Stimulated activated memory B cell treated with anti-CD40 and anti-IgM and Interleukin-4, amounts not matched to agents 10 μg/mL and 1 μg/mL and 100 μg/mL, for 72 hours (primary cell): Measurements from ENCODE around the gene THAP11.

Experiments
- ATAC-seq: fragments of 150-1000 bp; cut with Tn5 transposase; 2 replicates; pipeline ENCODE4 v1.10.0; 2021
- H3K27ac Mint-ChIP-seq: one replicate; pipeline ENCODE4 v1.8.0; 2022; ENCODE audit warnings: mild to moderate bottlenecking, mixed read lengths
- H3K27me3 Mint-ChIP-seq: one replicate; pipeline ENCODE4 v1.8.0; 2022; ENCODE audit warnings: mixed read lengths
- H3K36me3 Mint-ChIP-seq: one replicate; pipeline ENCODE4 v1.8.0; 2022; ENCODE audit warnings: mixed read lengths
- H3K4me1 Mint-ChIP-seq: one replicate; pipeline ENCODE4 v1.8.0; 2022; ENCODE audit warnings: mixed read lengths
- H3K4me3 Mint-ChIP-seq: one replicate; pipeline ENCODE4 v1.8.0; 2022; ENCODE audit warnings: mild to moderate bottlenecking, moderate library complexity, mixed read lengths
- H3K9me3 Mint-ChIP-seq: one replicate; pipeline ENCODE4 v1.8.0; 2022; ENCODE audit warnings: mixed read lengths

THAP11 gene

GRCh38 chr16:67841816-67842508, at the start of gene THAP11:
TSS of gene THAP11 (plus strand) at chr16:67842320. CDS start at chr16:67842555, 235 bp downstream.
- peak within 1 kb of the TSS; percentile 98 for H3K4me3 Mint-ChIP-seq
- H3K36me3 Mint-ChIP-seq, result peaks cover 5% of the 10 kb centered on the region

GRCh38 chr16:67796099-67796718, 45.9 kb upstream of the THAP11 start:
- H3K27me3 Mint-ChIP-seq, result no peaks in the 10 kb centered on the region
- peaks cover 42% of the 10 kb centered on the region for H3K4me1 Mint-ChIP-seq
- peaks cover 23% of the 10 kb centered on the region for H3K36me3 Mint-ChIP-seq
- no peak overlapping the region for H3K27ac Mint-ChIP-seq
- no peak for ATAC-seq
- H3K9me3 Mint-ChIP-seq, result no peaks in the 10 kb centered on the region
- H3K4me3 Mint-ChIP-seq, result no peak overlapping the region

More at GRCh38 chr16:67841816-67842508, at the start of gene THAP11:
- H3K4me1 Mint-ChIP-seq, result peaks cover 34% of the 10 kb centered on the region
- H3K27ac Mint-ChIP-seq, result peak within 1 kb of the TSS; percentile 92
- no peaks in the 10 kb centered on the region for H3K27me3 Mint-ChIP-seq
- ATAC-seq, result peak; percentile 77
- H3K9me3 Mint-ChIP-seq, result no peaks in the 10 kb centered on the region

- H3K27ac Mint-ChIP-seq, result peak overlapping the region; percentile 80
- H3K36me3 Mint-ChIP-seq, result peaks cover 40% of the 10 kb centered on the region
- H3K4me1 Mint-ChIP-seq, result peaks cover 71% of the 10 kb centered on the region
- no peaks in the 10 kb centered on the region for H3K27me3 Mint-ChIP-seq
- H3K4me3 Mint-ChIP-seq, result no peak overlapping the region
- ATAC-seq, result no peak
- no peaks in the 10 kb centered on the region for H3K9me3 Mint-ChIP-seq
Measured at GRCh38 chr16:67800338-67800926, 41.7 kb upstream of the THAP11 start.

GRCh38 chr16:67801241-67801640, 40.9 kb upstream of the THAP11 start:
- Mint-ChIP-seq H3K4me3 (no peak overlapping the region), H3K4me1 (peaks cover 76% of the 10 kb centered on the region), H3K27me3 (no peaks in the 10 kb centered on the region), H3K36me3 (peaks cover 40% of the 10 kb centered on the region), H3K9me3 (no peaks in the 10 kb centered on the region), H3K27ac (peak overlapping the region; percentile 80)
- ATAC-seq, result no peak

- Mint-ChIP-seq H3K4me3 (peak overlapping the region; percentile 38), H3K27me3 (no peaks in the 10 kb centered on the region), H3K36me3 (peaks cover 34% of the 10 kb centered on the region), H3K27ac (peak overlapping the region; percentile 80), H3K4me1 (peaks cover 71% of the 10 kb centered on the region), H3K9me3 (no peaks in the 10 kb centered on the region)
- ATAC-seq, result peak; percentile 41
Measured at GRCh38 chr16:67801883-67802282, 40.2 kb upstream of the THAP11 start.

GRCh38 chr16:67803894-67804293, 38.2 kb upstream of the THAP11 start:
- peaks cover 30% of the 10 kb centered on the region for H3K36me3 Mint-ChIP-seq

DNA sequence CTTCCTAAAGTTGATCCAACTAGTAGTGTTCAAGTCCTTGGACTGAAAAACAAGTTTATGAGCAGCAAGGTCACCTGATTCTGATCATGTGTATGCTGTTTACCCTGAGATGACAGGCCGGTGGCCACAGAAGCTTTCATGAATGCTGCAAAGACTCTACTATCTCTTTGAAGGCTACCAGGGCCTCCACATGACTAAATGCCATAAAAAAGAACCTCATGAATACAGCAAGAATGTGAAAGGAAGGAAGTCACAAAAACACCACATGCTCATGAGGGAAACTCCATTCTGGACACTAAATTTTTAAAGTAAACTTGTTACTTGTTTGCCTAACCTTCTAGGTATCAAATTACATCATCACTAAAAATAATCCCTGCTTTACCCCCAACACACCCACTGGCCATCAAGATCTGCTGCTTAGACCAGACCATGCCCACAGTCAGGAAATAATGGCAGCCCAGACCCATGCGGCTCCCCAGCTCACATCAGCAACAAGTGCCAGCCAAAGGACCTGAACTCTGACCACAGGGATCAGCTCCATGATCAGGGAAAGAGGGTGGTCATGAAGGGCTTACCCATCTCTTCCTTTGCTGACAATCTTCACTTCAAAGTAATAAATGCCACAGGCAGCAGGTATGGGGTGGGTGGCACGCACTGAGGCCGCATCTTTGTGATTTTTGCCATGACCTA, 37.1 kb upstream of the THAP11 start:
- Mint-ChIP-seq H3K4me1 (peaks cover 60% of the 10 kb centered on the region), H3K9me3 (no peaks in the 10 kb centered on the region), H3K27ac (peak overlapping the region; percentile 76), H3K4me3 (peak overlapping the region; percentile 93), H3K36me3 (peaks cover 29% of the 10 kb centered on the region), H3K27me3 (no peaks in the 10 kb centered on the region)
- no peak for ATAC-seq

More at GRCh38 chr16:67803894-67804293, 38.2 kb upstream of the THAP11 start:
- peak overlapping the region; percentile 76 for H3K27ac Mint-ChIP-seq
- peaks cover 69% of the 10 kb centered on the region for H3K4me1 Mint-ChIP-seq
- H3K9me3 Mint-ChIP-seq, result no peaks in the 10 kb centered on the region
- no peaks in the 10 kb centered on the region for H3K27me3 Mint-ChIP-seq
- peak overlapping the region; percentile 38 for H3K4me3 Mint-ChIP-seq
- peak; percentile 16 for ATAC-seq

DNA sequence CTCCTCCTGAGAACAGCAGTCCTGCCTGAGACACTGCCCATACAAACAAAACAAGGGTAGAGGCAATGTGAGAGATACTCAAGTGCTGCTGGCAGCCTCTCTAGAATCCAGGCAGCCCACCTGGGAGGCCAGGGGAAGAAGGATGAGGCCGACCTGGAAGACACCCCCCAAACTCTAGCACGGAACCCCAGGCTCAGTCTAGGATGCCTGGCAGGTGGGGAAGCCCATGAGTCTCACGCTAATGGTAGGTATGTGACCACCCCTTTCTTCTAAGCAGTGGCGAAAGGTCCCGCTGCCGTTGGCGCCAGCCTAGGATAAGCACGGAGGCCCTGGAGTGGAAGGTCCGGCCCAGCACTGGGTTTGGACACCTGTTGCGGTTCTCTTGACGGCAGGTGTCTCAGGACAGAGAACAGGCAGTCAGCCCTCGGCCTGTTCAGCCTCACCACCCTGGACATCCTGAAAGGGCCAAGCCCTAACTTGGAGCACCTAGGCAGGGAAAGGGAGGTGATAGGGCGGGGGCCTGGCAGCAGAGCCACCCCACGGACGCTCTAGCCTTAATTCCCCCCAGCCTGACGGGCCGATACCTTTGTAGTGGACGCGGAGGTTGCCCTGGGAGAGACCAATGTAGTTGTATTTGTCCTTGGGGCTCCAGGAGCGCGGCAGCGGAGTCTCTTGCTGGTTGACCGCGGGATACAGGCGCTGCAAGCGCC, 36.2 kb upstream of the THAP11 start:
- H3K4me1 Mint-ChIP-seq, result peaks cover 51% of the 10 kb centered on the region

DNA sequence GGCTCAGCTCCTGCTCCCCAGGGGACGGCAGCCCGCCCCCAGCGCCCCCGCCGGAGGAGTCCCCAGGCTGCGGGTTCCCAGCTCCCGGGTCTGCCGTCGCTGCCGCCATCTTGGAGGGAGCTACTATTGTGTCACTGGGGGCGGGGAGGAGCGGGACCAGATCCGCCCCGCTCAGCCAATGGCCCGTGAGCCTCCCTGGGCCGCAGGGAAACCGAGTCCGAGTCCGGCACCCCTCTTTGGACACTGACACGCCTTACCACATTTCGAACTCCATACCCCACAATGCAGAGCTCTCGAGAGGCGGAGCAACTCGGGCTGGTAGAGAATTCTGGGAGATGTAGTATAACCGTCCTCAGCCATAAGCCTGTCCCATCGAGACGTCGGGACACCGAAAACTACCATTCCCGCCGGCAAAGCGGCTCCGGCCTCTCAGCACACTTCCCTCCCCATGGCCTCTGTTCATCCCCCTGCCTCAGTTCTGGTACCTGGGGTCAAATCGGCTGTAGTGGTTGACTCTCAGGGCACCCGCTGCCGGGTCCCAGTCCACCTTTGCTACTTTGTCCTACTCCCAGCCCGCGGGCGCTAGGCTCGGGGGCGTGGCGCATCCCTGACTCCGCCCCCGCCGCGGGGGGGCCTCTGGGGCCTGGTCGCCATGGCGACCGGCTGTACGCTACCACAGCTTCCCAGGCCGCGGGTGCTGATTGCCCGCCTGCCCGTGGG, 35.5 kb upstream of the THAP11 start, which contains the start of the genes RANBP10 and TSNAXIP1:
RANBP10 (minus strand) TSS at position 133 of the 720 bp plus-strand sequence; CDS start at position 109, 24 bp downstream.
TSNAXIP1 (plus strand) TSS at position 462 of the 720 bp plus-strand sequence. CDS start 261 bp downstream, outside the sequence.
- ATAC-seq, result peak; percentile 98
- H3K27me3 Mint-ChIP-seq, result no peaks in the 10 kb centered on the region
- H3K9me3 Mint-ChIP-seq, result no peaks in the 10 kb centered on the region
- H3K4me3 Mint-ChIP-seq, result peak within 1 kb of the TSS; percentile 93
- H3K27ac Mint-ChIP-seq, result peak within 1 kb of the TSS; percentile 76
- peaks cover 13% of the 10 kb centered on the region for H3K36me3 Mint-ChIP-seq
- peaks cover 44% of the 10 kb centered on the region for H3K4me1 Mint-ChIP-seq

More for the DNA sequence above, 36.2 kb upstream of the THAP11 start:
- no peak for ATAC-seq
- Mint-ChIP-seq H3K9me3 (no peaks in the 10 kb centered on the region), H3K4me3 (peak overlapping the region; percentile 93), H3K36me3 (peaks cover 21% of the 10 kb centered on the region), H3K27ac (peak overlapping the region; percentile 76), H3K27me3 (no peaks in the 10 kb centered on the region)

DNA sequence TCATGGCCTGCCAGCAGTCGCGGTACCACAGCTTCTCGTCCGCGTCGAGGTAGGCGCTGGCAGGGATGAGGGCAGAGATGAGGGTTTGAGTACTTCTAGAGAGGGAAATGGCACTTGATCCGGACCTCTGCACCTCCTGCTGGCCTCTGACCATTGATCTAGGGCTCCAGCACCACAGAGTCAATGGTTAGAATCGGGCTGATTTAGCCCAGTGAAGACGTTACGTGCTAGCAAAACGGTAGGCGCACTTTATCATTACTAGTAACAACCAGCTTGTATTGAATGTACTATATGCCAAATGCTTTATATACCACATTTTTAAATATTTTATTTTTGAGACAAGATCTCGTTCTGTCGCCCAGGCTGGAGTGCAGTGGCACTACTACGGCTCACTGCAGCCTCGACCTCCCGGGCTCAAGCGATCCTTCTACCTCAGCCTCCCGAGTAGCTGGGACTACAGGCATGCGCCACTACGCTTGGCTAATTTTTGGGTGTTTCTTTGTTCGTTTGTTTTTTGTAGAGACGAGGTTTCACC, 34.9 kb upstream of the THAP11 start:
- Mint-ChIP-seq H3K4me1 (peaks cover 37% of the 10 kb centered on the region), H3K9me3 (no peaks in the 10 kb centered on the region), H3K27me3 (no peaks in the 10 kb centered on the region), H3K27ac (peak overlapping the region; percentile 76), H3K4me3 (peak overlapping the region; percentile 93), H3K36me3 (peaks cover 7% of the 10 kb centered on the region)
- ATAC-seq, result no peak

- no peaks in the 10 kb centered on the region for H3K36me3 Mint-ChIP-seq
- no peak overlapping the region for H3K27ac Mint-ChIP-seq
- peaks cover 17% of the 10 kb centered on the region for H3K4me1 Mint-ChIP-seq
- no peak for ATAC-seq
- H3K9me3 Mint-ChIP-seq, result no peaks in the 10 kb centered on the region
- H3K27me3 Mint-ChIP-seq, result no peaks in the 10 kb centered on the region
- no peak overlapping the region for H3K4me3 Mint-ChIP-seq
Measured at GRCh38 chr16:67811899-67812298, 30.2 kb upstream of the THAP11 start.

- no peak for ATAC-seq
- H3K27ac Mint-ChIP-seq, result no peak overlapping the region
- H3K27me3 Mint-ChIP-seq, result no peaks in the 10 kb centered on the region
- H3K9me3 Mint-ChIP-seq, result no peaks in the 10 kb centered on the region
- no peak overlapping the region for H3K4me3 Mint-ChIP-seq
- H3K4me1 Mint-ChIP-seq, result peaks cover 10% of the 10 kb centered on the region
- no peaks in the 10 kb centered on the region for H3K36me3 Mint-ChIP-seq
Measured at GRCh38 chr16:67814567-67814966, 27.6 kb upstream of the THAP11 start.

DNA sequence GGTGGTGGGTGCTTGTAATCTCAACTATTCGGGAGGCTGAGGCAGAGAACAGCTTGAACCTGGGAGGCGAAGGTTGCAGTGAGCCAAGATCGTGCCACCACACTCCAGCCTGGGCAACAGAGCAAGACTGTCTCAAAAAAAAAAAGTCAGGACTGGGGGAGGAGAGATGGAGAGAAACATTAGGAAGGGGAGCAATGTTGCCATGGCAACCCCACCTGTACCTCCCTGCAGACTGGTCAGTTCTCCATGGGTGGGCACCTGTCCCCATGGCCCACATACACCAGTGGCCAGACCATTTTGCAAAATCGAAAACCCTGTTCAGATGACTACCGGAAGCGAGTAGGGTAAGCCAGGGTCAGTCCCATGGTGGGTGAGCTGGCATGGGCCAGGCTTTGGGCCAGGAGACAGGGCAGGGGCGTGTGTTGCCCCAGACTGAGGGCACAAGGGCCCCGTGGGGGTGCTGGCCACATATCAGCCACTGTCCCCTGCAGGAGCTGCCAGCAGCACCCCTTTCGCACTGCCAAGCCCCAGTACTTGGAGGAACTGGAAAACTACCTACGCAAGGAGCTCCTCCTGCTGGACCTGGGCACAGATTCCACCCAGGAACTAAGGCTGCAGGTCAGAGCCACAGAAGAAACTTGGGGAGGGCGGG, 21.4 kb upstream of the THAP11 start:
- no peak for ATAC-seq
- no peak overlapping the region for H3K4me3 Mint-ChIP-seq
- H3K27ac Mint-ChIP-seq, result no peak overlapping the region
- no peaks in the 10 kb centered on the region for H3K9me3 Mint-ChIP-seq
- H3K36me3 Mint-ChIP-seq, result no peaks in the 10 kb centered on the region
- H3K4me1 Mint-ChIP-seq, result peaks cover 15% of the 10 kb centered on the region
- no peaks in the 10 kb centered on the region for H3K27me3 Mint-ChIP-seq
